Aorta (tissue), 5 donors: ENCODE data around the gene TYMS. TPM values are rescaled to one million over a fixed set of nuclear protein-coding genes. Genes with fewer than 3 reads are reported as not detected.
A peak's percentile ranks its signal among the peaks of the same experiment; 100 is the strongest.
"Not testable (repeated sequence)": the region's sequence is repeated elsewhere in the genome, so short reads cannot be mapped to it uniquely, and the experiment has no call there.

ENCODE experiments used
- ATAC-seq: fragments of 200-7000 bp; cut with Tn5 transposase; one replicate; pipeline ENCODE4 v1.9.1; 2022; ENCODE audit warnings: moderate library complexity; ENCODE audit not compliant: low FRiP score
- DNase-seq, 2 donors: peaks; one replicate each; pipeline ENCODE4 v3.0.0-alpha.2; 2020
- H3K27ac ChIP-seq, 2 donors: one replicate each; pipeline ENCODE4 v1.5.1; 2013; ENCODE audit warnings: low read length in 2 of 2, mild to moderate bottlenecking in 2 of 2, moderate library complexity in 2 of 2, control low read depth in 1 of 2, inconsistent platforms in 1 of 2, low read depth in 1 of 2
- H3K27me3 ChIP-seq, 2 donors: one replicate each; pipeline ENCODE4 v1.6.1; 2013; ENCODE audit warnings: control low read depth in 1 of 2, low read length in 1 of 2, mild to moderate bottlenecking in 1 of 2, moderate library complexity in 1 of 2; ENCODE audit not compliant: insufficient read depth in 2 of 2, control insufficient read depth in 1 of 2
- H3K36me3 ChIP-seq, 2 donors: one replicate each; pipeline ENCODE4 v1.6.1; 2013; ENCODE audit warnings: control low read depth in 1 of 2, low read length in 1 of 2, mild to moderate bottlenecking in 1 of 2; ENCODE audit not compliant: insufficient read depth in 2 of 2, control insufficient read depth in 1 of 2
- H3K4me1 ChIP-seq, 2 donors: one replicate each; pipeline ENCODE4 v1.6.1; 2013; ENCODE audit warnings: low read length in 2 of 2, control low read depth in 1 of 2, mild to moderate bottlenecking in 1 of 2, moderate library complexity in 1 of 2; ENCODE audit not compliant: insufficient read depth in 2 of 2, control insufficient read depth in 1 of 2
- H3K4me3 ChIP-seq, 2 donors: one replicate each; pipeline ENCODE4 v1.5.1; 2013; ENCODE audit warnings: low read length in 2 of 2, control low read depth in 1 of 2, mild to moderate bottlenecking in 1 of 2
- H3K9me3 ChIP-seq: one replicate; pipeline ENCODE4 v1.6.1; 2013; ENCODE audit warnings: mild to moderate bottlenecking, low read length; ENCODE audit not compliant: control insufficient read depth
- WGBS, 2 donors: extraction: QIAGEN DNeasy Blood & Tissue Kit; methylation state at CpG; one replicate each; pipeline ENCODE4 v1.1.7; 2013; 5-methylcytosine and 5-hydroxymethylcytosine counted together
- intact Hi-C, 2 donors: fragments of 100-400 bp; cut with DNase I; formaldehyde crosslinking; loops; one replicate each; pipeline versions ENCODE4 v1.14.2 to v1.15.0; 2022
- polyA plus RNA-seq, 2 donors: library from polyadenylated mRNA; stranded (reverse); fragments of 200-250 nt; gene quantifications; one replicate each; pipeline ENCODE4 v1.2.3, GENCODE V29; 2013
- total RNA-seq, 2 donors: library from RNA; stranded (reverse); fragmentation: NEBNext Ultra II Directional; extraction: Animal tissue kit (Norgen Biotek cat#: 25700); gene quantifications; one replicate each; pipeline ENCODE4 v1.2.1, GENCODE V29; 2021
- donor health status: healthy with polysubstance abuse.
- donor health status: Bipolar disorder and iron deficiency.
- donor health status: DM: no; HTN: no; CAD: no.
- donor health status: DM: no; HTN: no; CAD: no.
- donor health status: DM: yes; HTN: yes; CAD: no.

TYMS gene
- total and polyA plus RNA-seq, 4 donors, result 1.3 to 5.6 (median 4.3) TPM

- DNase-seq, result no peak
- no peak overlapping the region for H3K27ac ChIP-seq
- H3K9me3 ChIP-seq, result no peaks in the 10 kb centered on the region
- no peaks in the 10 kb centered on the region for H3K27me3 ChIP-seq
- no peak overlapping the region for H3K4me3 ChIP-seq
- H3K4me1 ChIP-seq, result no peaks in the 10 kb centered on the region
- H3K36me3 ChIP-seq, result peaks cover 0 to 7% of the 10 kb centered on the region in 2 donors
- intact Hi-C loops, result no loop called here
- 76 to 78% methylated on average over 14 of the region's 14 CpGs for WGBS, 2 donors
- ATAC-seq, result no peak
These were observed 20.5 kb downstream of the TYMS start for GRCh38 chr18:677951-678381.

- no peaks in the 10 kb centered on the region for H3K27me3 ChIP-seq
- WGBS, 2 donors, result 91 to 93% methylated on average over 15 of the region's 15 CpGs
- H3K4me1 ChIP-seq, result no peaks in the 10 kb centered on the region
- H3K4me3 ChIP-seq, result no peak overlapping the region
- H3K36me3 ChIP-seq, result peaks cover 0 to 7% of the 10 kb centered on the region in 2 donors
- ATAC-seq (no peak), DNase-seq (no peak)
- H3K27ac ChIP-seq, result no peak overlapping the region
- H3K9me3 ChIP-seq, result no peaks in the 10 kb centered on the region
- intact Hi-C loops, result no loop called here
These were observed 21.2 kb downstream of the TYMS start for GRCh38 chr18:678482-679182.

GRCh38 chr18:679516-679915, 22.1 kb downstream of the TYMS start:
- ATAC-seq (no peak), DNase-seq (no peak)
- H3K9me3 ChIP-seq, result no peaks in the 10 kb centered on the region
- no peak overlapping the region for H3K4me3 ChIP-seq
- H3K27me3 ChIP-seq, result no peaks in the 10 kb centered on the region
- no peak overlapping the region for H3K27ac ChIP-seq
- no peaks in the 10 kb centered on the region for H3K4me1 ChIP-seq
- H3K36me3 ChIP-seq, result peaks cover 0 to 7% of the 10 kb centered on the region in 2 donors
- WGBS, 2 donors, result 95 to 97% methylated on average over 4 of the region's 4 CpGs
- intact Hi-C loops, result no loop called here

- intact Hi-C loops, result no loop called here
- no peak for ATAC-seq
These were observed 22.9 kb downstream of the TYMS start for GRCh38 chr18:680392-680791.

GRCh38 chr18:681985-682384, 24.5 kb downstream of the TYMS start:
- intact Hi-C loops, result no loop called here
- peaks cover 0 to 5% of the 10 kb centered on the region in 2 donors for H3K36me3 ChIP-seq
- DNase-seq, result no peak
- no peaks in the 10 kb centered on the region for H3K27me3 ChIP-seq
- no peak overlapping the region for H3K27ac ChIP-seq
- 92 to 97% methylated on average over 5 of the region's 5 CpGs for WGBS, 2 donors
- no peaks in the 10 kb centered on the region for H3K9me3 ChIP-seq
- no peaks in the 10 kb centered on the region for H3K4me1 ChIP-seq
- no peak overlapping the region for H3K4me3 ChIP-seq
- ATAC-seq, result no peak

More at GRCh38 chr18:680392-680791, 22.9 kb downstream of the TYMS start:
- no peaks in the 10 kb centered on the region for H3K4me1 ChIP-seq
- H3K27ac ChIP-seq, result no peak overlapping the region
- 95 to 98% methylated on average over 4 of the region's 4 CpGs for WGBS, 2 donors
- H3K9me3 ChIP-seq, result no peaks in the 10 kb centered on the region
- peaks cover 0 to 5% of the 10 kb centered on the region in 2 donors for H3K36me3 ChIP-seq
- no peaks in the 10 kb centered on the region for H3K27me3 ChIP-seq
- no peak for DNase-seq
- no peak overlapping the region for H3K4me3 ChIP-seq

- 92 to 96% methylated on average over 9 of the region's 9 CpGs for WGBS, 2 donors
- H3K27ac ChIP-seq, H3K9me3 ChIP-seq, H3K4me1 ChIP-seq, H3K4me3 ChIP-seq, H3K36me3 ChIP-seq, intact Hi-C loops, ATAC-seq, H3K27me3 ChIP-seq: not testable (repeated sequence)
- DNase-seq, result peak in 1 of 2 donors; percentile 17
These were observed 25.0 kb downstream of the TYMS start for GRCh38 chr18:682416-682815.

GRCh38 chr18:682833-683232, 25.4 kb downstream of the TYMS start:
- Histone ChIP-seq H3K36me3 (peaks cover 0 to 5% of the 10 kb centered on the region in 2 donors), H3K9me3 (no peaks in the 10 kb centered on the region), H3K27me3 (no peaks in the 10 kb centered on the region), H3K4me3 (no peak overlapping the region), H3K4me1 (no peaks in the 10 kb centered on the region), H3K27ac (no peak overlapping the region)
- ATAC-seq (no peak), DNase-seq (no peak)
- intact Hi-C loops, result no loop called here

- 85 to 88% methylated on average over 5 of the region's 5 CpGs for WGBS, 2 donors
- intact Hi-C loops, result no loop called here
- Histone ChIP-seq H3K4me3 (no peak overlapping the region), H3K36me3 (peaks cover 0 to 3% of the 10 kb centered on the region in 2 donors), H3K9me3 (no peaks in the 10 kb centered on the region), H3K4me1 (no peaks in the 10 kb centered on the region), H3K27ac (no peak overlapping the region), H3K27me3 (no peaks in the 10 kb centered on the region)
- DNase-seq (no peak), ATAC-seq (peak; percentile 15)
These were observed 26.1 kb downstream of the TYMS start for GRCh38 chr18:683531-683930.

GRCh38 chr18:685438-685837, 28.0 kb downstream of the TYMS start:
- intact Hi-C loops, result no loop called here
- H3K9me3 ChIP-seq, result no peaks in the 10 kb centered on the region
- ATAC-seq (no peak), DNase-seq (no peak)
- no peaks in the 10 kb centered on the region for H3K4me1 ChIP-seq
- WGBS, 2 donors, result 85 to 86% methylated on average over 3 of the region's 3 CpGs
- peaks cover 3 to 4% of the 10 kb centered on the region in 2 donors for H3K36me3 ChIP-seq
- H3K27me3 ChIP-seq, result no peaks in the 10 kb centered on the region
- H3K27ac ChIP-seq, result no peak overlapping the region
- H3K4me3 ChIP-seq, result no peak overlapping the region
